Thyroid gland (tissue), 4 donors: ENCODE data around the gene CRY1. TPM values are rescaled to one million over a fixed set of nuclear protein-coding genes. Genes with fewer than 3 reads are reported as not detected.
"Not testable (repeated sequence)": the region's sequence is repeated elsewhere in the genome, so short reads cannot be mapped to it uniquely, and the experiment has no call there.

Experiments used
- DNase-seq, 2 donors: peaks; one replicate each; pipeline ENCODE4 v3.0.0-alpha.2; 2019
- H3K27ac ChIP-seq, 3 donors: fragments of 200-600 bp; sonication (generic); 1 replicate in 2 of 3; 2 replicates in 1 of 3; pipeline ENCODE4 v1.5.1; 2016 to 2019; ENCODE audit warnings: mild to moderate bottlenecking in 1 of 3, moderate library complexity in 1 of 3
- H3K27me3 ChIP-seq: fragments of 200-600 bp; sonication (generic); one replicate; pipeline ENCODE4 v1.5.1; 2019
- H3K36me3 ChIP-seq, 2 donors: fragments of 200-600 bp; sonication (generic); one replicate each; pipeline ENCODE4 v1.5.1; 2016 to 2019
- H3K4me1 ChIP-seq, 2 donors: fragments of 200-600 bp; sonication (generic); one replicate each; pipeline ENCODE4 v1.5.1; 2017 to 2019
- H3K4me3 ChIP-seq, 3 donors: fragments of 200-600 bp; sonication (generic); replicated peaks in 1 of 3; 1 replicate in 2 of 3; 2 replicates in 1 of 3; pipeline ENCODE4 v1.5.1; 2016; ENCODE audit warnings: mild to moderate bottlenecking in 1 of 3
- H3K9me3 ChIP-seq: fragments of 200-600 bp; sonication (generic); one replicate; pipeline ENCODE4 v1.5.1; 2017
- CTCF ChIP-seq, 6 experiments: fragments of 200-600 bp in 3 of 6; fragments of 450-650 bp in 3 of 6; sonication (generic) in 3 of 6; IDR thresholded peaks; one replicate each; pipeline ENCODE4 v1.5.1; 2016 to 2019; ENCODE audit warnings: antibody characterized with exemption in 6 of 6, mild to moderate bottlenecking in 2 of 6, inconsistent platforms in 1 of 6, moderate library complexity in 1 of 6
- POLR2A ChIP-seq, 2 donors: fragments of 450-650 bp; IDR thresholded peaks; one replicate each; pipeline ENCODE4 v1.6.1; 2017; ENCODE audit warnings: antibody characterized with exemption in 2 of 2, mild to moderate bottlenecking in 2 of 2, moderate library complexity in 1 of 2
- WGBS, 2 donors: methylation state at CpG; one replicate each; pipeline ENCODE4 v1.1.5; 2017; 5-methylcytosine and 5-hydroxymethylcytosine counted together
- intact Hi-C: fragments of 100-400 bp; cut with DNase I; formaldehyde crosslinking; loops from one replicate; pipeline ENCODE4 v1.15.1; 2023
- total RNA-seq, 4 donors: library from RNA; depleted of rRNA; stranded (reverse); fragments of >200 nt; gene quantifications; one replicate each; pipeline ENCODE4 v1.2.3, GENCODE V29; 2016

CRY1 gene
- total RNA-seq, 4 donors from 2014 or later = 53.3 to 68.8 (median 61.7) TPM

GRCh38 chr12:107108995-107109508 lies 15.7 kb upstream of the CRY1 start:
- H3K9me3 ChIP-seq = no peaks in the 10 kb centered on the region
- no peak for TF ChIP-seq CTCF (IDR thresholded peaks at IDR 0.05)
- TF ChIP-seq POLR2A (IDR thresholded peaks at IDR 0.05) = no peak
- 92 to 94% methylated on average over 8 of the region's 8 CpGs for WGBS, 2 donors
- intact Hi-C loops = no loop called here
- H3K4me3 ChIP-seq = no peak overlapping the region
- peaks cover 0 to 3% of the 10 kb centered on the region in 2 donors for H3K4me1 ChIP-seq
- H3K27me3 ChIP-seq = no peaks in the 10 kb centered on the region
- DNase-seq = no peak
- H3K36me3 ChIP-seq = no peaks in the 10 kb centered on the region
- no peak overlapping the region for H3K27ac ChIP-seq

- H3K27me3 ChIP-seq, H3K9me3 ChIP-seq, DNase-seq, H3K4me1 ChIP-seq, H3K36me3 ChIP-seq, H3K4me3 ChIP-seq, intact Hi-C loops, H3K27ac ChIP-seq: not testable (repeated sequence)
- WGBS, 2 donors = 93 to 95% methylated on average over 1 of the region's 1 CpG
Measured at GRCh38 chr12:107108366-107108765, 15.0 kb upstream of the CRY1 start.

- intact Hi-C loops = no loop called here
- no peak for DNase-seq
Measured at GRCh38 chr12:107107381-107107780, 14.0 kb upstream of the CRY1 start.

GRCh38 chr12:107106241-107107025 lies 13.1 kb upstream of the CRY1 start:
- no peaks in the 10 kb centered on the region for H3K9me3 ChIP-seq
- intact Hi-C loops = no loop called here
- H3K4me3 ChIP-seq = no peak overlapping the region
- H3K36me3 ChIP-seq = no peaks in the 10 kb centered on the region
- H3K27ac ChIP-seq = no peak overlapping the region
- 67 to 73% methylated on average over 5 of the region's 5 CpGs for WGBS, 2 donors
- DNase-seq = no peak
- TF ChIP-seq CTCF (IDR thresholded peaks at IDR 0.05) = no peak
- H3K27me3 ChIP-seq = no peaks in the 10 kb centered on the region
- peaks cover 0 to 3% of the 10 kb centered on the region in 2 donors for H3K4me1 ChIP-seq

More at GRCh38 chr12:107107381-107107780, 14.0 kb upstream of the CRY1 start:
- H3K9me3 ChIP-seq = no peaks in the 10 kb centered on the region
- H3K4me3 ChIP-seq = no peak overlapping the region
- no peak overlapping the region for H3K27ac ChIP-seq
- H3K4me1 ChIP-seq = peaks cover 0 to 3% of the 10 kb centered on the region in 2 donors
- H3K27me3 ChIP-seq = no peaks in the 10 kb centered on the region
- no peaks in the 10 kb centered on the region for H3K36me3 ChIP-seq
- TF ChIP-seq CTCF (IDR thresholded peaks at IDR 0.05) = no peak
- TF ChIP-seq POLR2A (IDR thresholded peaks at IDR 0.05) = no peak
- WGBS, 2 donors = 70 to 80% methylated on average over 4 of the region's 4 CpGs

GRCh38 chr12:107105410-107105703 lies 12.0 kb upstream of the CRY1 start:
- Histone ChIP-seq H3K27me3 (no peaks in the 10 kb centered on the region), H3K4me1 (peaks cover 0 to 3% of the 10 kb centered on the region in 2 donors), H3K4me3 (no peak overlapping the region), H3K36me3 (no peaks in the 10 kb centered on the region), H3K27ac (no peak overlapping the region), H3K9me3 (no peaks in the 10 kb centered on the region)
- intact Hi-C loops = no loop called here
- DNase-seq = no peak
- 67 to 69% methylated on average over 1 of the region's 1 CpG for WGBS, 2 donors
- TF ChIP-seq CTCF (IDR thresholded peaks at IDR 0.05) (no peak), POLR2A (IDR thresholded peaks at IDR 0.05) (no peak)
